HepG2 (cell line): ENCODE results near the gene AJM1. TPM values are rescaled to one million over a fixed set of nuclear protein-coding genes. Genes with fewer than 3 reads are reported as not detected.

Source experiments
- ATAC-seq: fragments of 200-7000 bp; cut with Tn5 transposase; 3 replicates; pipeline ENCODE4 v1.9.1; 2020; ENCODE audit warnings: mild to moderate bottlenecking, moderate library complexity
- BruUV-seq: library from RNA; stranded (reverse); fragments of 400-500 nt; replicated peaks from 2 replicates; lab custom pipeline; 2021; lab: Mats Ljungman, UMichigan
- CTCF ChIA-PET: fragments of 300-600 bp; formaldehyde crosslinking; extraction: SDS; loops from one replicate; lab custom pipeline; 2021; ENCODE audit warnings: low total read pairs, inconsistent platforms, low intra/inter-chr PET ratio; lab: Yijun Ruan, JAX
- POLR2A ChIA-PET: fragments of 350-600 bp; sonication (Branson Sonifier 250); formaldehyde crosslinking; loops from one replicate; lab custom pipeline; 2020; ENCODE audit warnings: antibody characterized with exemption, inconsistent platforms; lab: Yijun Ruan, JAX
- DNase-seq: peaks from one replicate; pipeline ENCODE4 v3.0.0-alpha.2; 2015; ENCODE audit warnings: low spot score
- FAIRE-seq: peaks from 3 replicates; lab custom pipeline; 2011; peaks lifted over from hg19 to GRCh38; lab: Jason Lieb, UNC
- H2AFZ ChIP-seq: one replicate; pipeline ENCODE4 v1.6.1; 2011; ENCODE audit warnings: low read length, inconsistent platforms
- H3K27ac ChIP-seq: fragments of 300-600 bp; 3 replicates; pipeline ENCODE4 v1.8.0; 2011; ENCODE audit warnings: mixed run types, mild to moderate bottlenecking, mixed read lengths, low read length, inconsistent platforms; ENCODE audit not compliant: insufficient read depth; ENCODE audit errors: extremely low read length
- H3K27me3 ChIP-seq, 2 experiments: fragments of 200-600 bp in 1 of 2; 2 replicates in 1 of 2; 3 replicates in 1 of 2; pipeline versions ENCODE4 v1.6.0 to v1.8.0; 2011; ENCODE audit warnings: low read length in 2 of 2, mild to moderate bottlenecking in 2 of 2, moderate library complexity in 2 of 2, inconsistent platforms in 1 of 2; ENCODE audit not compliant: insufficient read depth in 2 of 2, control insufficient read depth in 1 of 2
- H3K36me3 ChIP-seq, 2 experiments: fragments of 200-600 bp in 1 of 2; replicated peaks in 1 of 2; 2 replicates in 1 of 2; 3 replicates in 1 of 2; pipeline versions ENCODE4 v1.5.1 to v1.8.0; 2011; ENCODE audit warnings: low read length in 2 of 2, inconsistent platforms in 1 of 2; ENCODE audit not compliant: insufficient read depth in 2 of 2, control insufficient read depth in 1 of 2
- H3K4me1 ChIP-seq: 2 replicates; pipeline ENCODE4 v1.5.1; 2012; ENCODE audit warnings: low read length, inconsistent platforms; ENCODE audit not compliant: insufficient read depth
- H3K4me2 ChIP-seq: 2 replicates; pipeline ENCODE4 v1.6.0; 2011; ENCODE audit warnings: low read depth, low read length, inconsistent platforms
- H3K4me3 ChIP-seq, 3 experiments: fragments of 200-600 bp in 1 of 3; sonication (generic), shearing (Covaris generic) in 1 of 3; replicated peaks in 1 of 3; 2 replicates each; pipeline ENCODE4 v1.5.1; 2011 to 2016; ENCODE audit warnings: low read length in 3 of 3, inconsistent platforms in 2 of 3, low read depth in 2 of 3, mild to moderate bottlenecking in 2 of 3, control low read depth in 1 of 3, mixed read lengths in 1 of 3; ENCODE audit not compliant: insufficient read depth in 1 of 3
- H3K79me2 ChIP-seq: one replicate; pipeline ENCODE4 v1.6.1; 2011; ENCODE audit warnings: low read length, inconsistent platforms; ENCODE audit not compliant: insufficient read depth
- H3K9ac ChIP-seq: 2 replicates; pipeline ENCODE4 v1.6.0; 2011; ENCODE audit warnings: mild to moderate bottlenecking, low read depth, low read length, inconsistent platforms; ENCODE audit not compliant: insufficient read depth
- H3K9me3 ChIP-seq: 2 replicates; pipeline ENCODE4 v1.5.1; 2012; ENCODE audit warnings: mild to moderate bottlenecking, low read length
- H4K20me1 ChIP-seq: 2 replicates; pipeline ENCODE4 v1.6.0; 2011; ENCODE audit warnings: inconsistent platforms, mild to moderate bottlenecking, low read length, moderate library complexity; ENCODE audit not compliant: insufficient read depth
- AGO1 ChIP-seq: fragments of 200-400 bp; formaldehyde crosslinking; IDR thresholded peaks from 2 replicates; pipeline ENCODE4 v1.6.1; 2017; ENCODE audit warnings: mild to moderate bottlenecking, low read depth, low read length, moderate library complexity; ENCODE audit not compliant: poor library complexity, severe bottlenecking
- AGO2 ChIP-seq: fragments of 200-400 bp; formaldehyde crosslinking; optimal IDR thresholded peaks from 2 replicates; pipeline ENCODE3; 2017; ENCODE audit warnings: mild to moderate bottlenecking, low read depth, low read length, moderate library complexity
- HNRNPL ChIP-seq: fragments of 200-400 bp; formaldehyde crosslinking; IDR thresholded peaks from 2 replicates; pipeline ENCODE4 v1.6.1; 2017; ENCODE audit warnings: mild to moderate bottlenecking, low read depth, low read length
- POLR2G ChIP-seq: fragments of 200-400 bp; formaldehyde crosslinking; IDR thresholded peaks from 2 replicates; pipeline ENCODE4 v1.6.1; 2018; ENCODE audit warnings: mild to moderate bottlenecking, low read depth, low read length, moderate library complexity
- RBFOX2 ChIP-seq: fragments of 200-400 bp; formaldehyde crosslinking; IDR thresholded peaks from 2 replicates; pipeline ENCODE4 v1.6.1; 2017; ENCODE audit warnings: low read depth, mild to moderate bottlenecking, low read length
- TBP ChIP-seq: sonication (generic); formaldehyde crosslinking; IDR thresholded peaks from 2 replicates; pipeline ENCODE4 v1.5.0; 2020; ENCODE audit warnings: missing genetic modification reagents
- ZC3H13 ChIP-seq: sonication (generic); formaldehyde crosslinking; IDR thresholded peaks from 2 replicates; pipeline ENCODE4 v1.8.1; 2023; ENCODE audit warnings: mild to moderate bottlenecking, missing genetic modification reagents, moderate library complexity
- ZNF687 ChIP-seq: sonication (generic); formaldehyde crosslinking; IDR thresholded peaks from 2 replicates; pipeline ENCODE4 v1.5.1; 2020; ENCODE audit warnings: mild to moderate bottlenecking, missing genetic modification reagents, moderate library complexity
- ZUFSP ChIP-seq: sonication (generic); formaldehyde crosslinking; IDR thresholded peaks from 2 replicates; pipeline ENCODE4 v1.9.0; 2021; ENCODE audit warnings: missing genetic modification reagents, mild to moderate bottlenecking, borderline replicate concordance
- WGBS: methylation state at CpG from one replicate; pipeline ENCODE4 v1.1.6; 2017; ENCODE audit warnings: low lambda C conversion rate; 5-methylcytosine and 5-hydroxymethylcytosine counted together
- in situ Hi-C: cut with HindIII; loops from 2 replicates; pipeline ENCODE4 v1.10.0; 2017; ENCODE audit warnings: low pct_unique_long_range_greater_than_20kb; ENCODE audit not compliant: extremely low pct_ligation_motif_present
- intact Hi-C: fragments of 100-400 bp; cut with micrococcal nuclease; formaldehyde crosslinking; loops from one replicate; pipeline ENCODE4 v1.10.0; 2022; ENCODE audit not compliant: unreplicated experiment
- polyA plus RNA-seq, 8 experiments: library from polyadenylated mRNA; depleted of rRNA in 3 of 8; stranded (reverse) in 7 of 8; unstranded in 1 of 8; fragments of >200 nt; fragmentation: Illumina TruSeq in 4 of 8; extraction: Trizol in 4 of 8; gene quantifications; 2 replicates each; pipeline versions ENCODE4 v1.2.1 to v1.2.3, GENCODE V29; 2011 to 2016; ENCODE audit warnings: low read depth in 4 of 8, missing spikeins in 1 of 8, mixed read lengths in 1 of 8; ENCODE audit not compliant: insufficient read depth in 1 of 8
- total RNA-seq, 5 experiments: library from RNA; depleted of rRNA; stranded (reverse); fragments of >200 nt; fragmentation: Illumina TruSeq; extraction: Trizol; gene quantifications; 2 replicates each; pipeline ENCODE4 v1.2.3, GENCODE V29; 2016; ENCODE audit warnings: low read depth in 1 of 5

Gene AJM1
- total and polyA plus RNA-seq, 2 of the 13 experiments (the other 11 are each of a cell fraction or from before 2014, with no cell fraction given) = 1.1 to 1.2 TPM

- CTCF ChIA-PET = no interaction called here
Measured at GRCh38 chr9:136838314-136839228, 3.7 kb upstream of the AJM1 start.

More at GRCh38 chr9:136838314-136839228, 3.7 kb upstream of the AJM1 start:
- no peak overlapping the region for H3K4me3 ChIP-seq
- TF ChIP-seq AGO2 (peak; percentile 89), ZUFSP (CRISPR knock-in tag) (no peak), TBP (CRISPR knock-in tag) (no peak), AGO1 (peak; percentile 93), POLR2G (peak; percentile 17; the same call in 1 of the 2 replicates), HNRNPL (0 out of 2 replicates have a peak, but pooled peaks have one; percentile 43), RBFOX2 (0 out of 2 replicates have a peak, but pooled peaks have one; percentile 44), ZNF687 (CRISPR knock-in tag) (0 out of 2 replicates have a peak, but pooled peaks have one; percentile 5), ZC3H13 (CRISPR knock-in tag) (0 out of 2 replicates have a peak, but pooled peaks have one; percentile 58)
- DNase-seq (no peak), ATAC-seq (no peak), FAIRE-seq (no peak)
- no peaks in the 10 kb centered on the region for H4K20me1 ChIP-seq
- POLR2A ChIA-PET = no interaction called here
- no peaks in the 10 kb centered on the region for H3K27me3 ChIP-seq
- peaks cover 10 to 13% of the 10 kb centered on the region in 2 experiments; a peak in 3 of 5 replicates for H3K36me3 ChIP-seq
- intact Hi-C loops (no loop called here), in situ Hi-C loops (no loop called here)
- WGBS = 96% methylated on average over 16 of the region's 29 CpGs
- no peak overlapping the region for H3K4me2 ChIP-seq
- H3K27ac ChIP-seq = no peak overlapping the region
- H3K9me3 ChIP-seq = no peaks in the 10 kb centered on the region
- peaks cover 40% of the 10 kb centered on the region for H3K4me1 ChIP-seq
- no TSS peak for BruUV-seq
- no peak overlapping the region for H3K9ac ChIP-seq
- H3K79me2 ChIP-seq = no peaks in the 10 kb centered on the region
- H2AFZ ChIP-seq = no peak overlapping the region
